Measurements from ENCODE around the gene TDP2.
A peak's percentile ranks its signal among the peaks of the same experiment; 100 is the strongest.
"Not testable (repeated sequence)": the region's sequence is repeated elsewhere in the genome, so short reads cannot be mapped to it uniquely, and the experiment has no call there.

Gene TDP2

DNA sequence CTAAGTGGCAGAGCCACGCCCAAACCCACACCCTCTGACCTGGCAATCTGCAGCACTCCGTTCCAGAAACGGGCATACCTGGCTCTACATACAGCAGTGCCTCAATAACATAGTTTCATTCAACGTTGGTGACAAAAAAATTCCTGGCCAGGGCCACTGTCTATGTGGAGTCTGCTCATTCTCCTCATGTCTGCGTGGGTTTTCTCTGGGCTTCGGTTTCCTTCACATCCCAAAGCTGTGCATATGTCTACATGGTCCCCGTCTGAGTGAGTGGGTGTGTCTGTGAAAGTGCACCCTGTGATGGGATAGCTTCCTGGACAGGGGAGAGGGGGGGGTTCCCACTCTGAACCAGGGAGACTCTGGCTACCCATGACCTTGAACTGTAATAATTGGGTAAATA is 22.8 kb downstream of the TDP2 start:
- DNase-seq = no peak

DNA sequence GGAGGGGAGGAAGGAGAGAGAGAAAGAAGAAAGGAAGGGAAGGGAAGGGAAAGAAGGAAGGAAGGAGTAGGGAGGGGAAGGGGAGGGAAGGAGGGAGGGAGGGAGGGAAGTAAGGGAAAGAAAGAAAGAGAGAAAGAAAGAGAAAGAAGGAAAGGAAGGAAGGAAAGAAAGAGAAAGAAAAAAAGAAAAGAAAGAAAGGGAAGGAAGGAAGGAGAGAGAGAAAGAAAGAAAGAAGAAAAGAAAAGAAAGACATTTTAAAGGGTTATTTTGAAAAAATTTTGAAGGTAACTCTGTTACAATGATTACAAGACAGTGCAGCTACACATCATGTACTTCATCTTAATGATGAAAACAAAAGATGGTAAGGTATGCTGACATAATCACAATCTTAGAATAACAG is 24.6 kb downstream of the TDP2 start:
- no peak for DNase-seq

DNA sequence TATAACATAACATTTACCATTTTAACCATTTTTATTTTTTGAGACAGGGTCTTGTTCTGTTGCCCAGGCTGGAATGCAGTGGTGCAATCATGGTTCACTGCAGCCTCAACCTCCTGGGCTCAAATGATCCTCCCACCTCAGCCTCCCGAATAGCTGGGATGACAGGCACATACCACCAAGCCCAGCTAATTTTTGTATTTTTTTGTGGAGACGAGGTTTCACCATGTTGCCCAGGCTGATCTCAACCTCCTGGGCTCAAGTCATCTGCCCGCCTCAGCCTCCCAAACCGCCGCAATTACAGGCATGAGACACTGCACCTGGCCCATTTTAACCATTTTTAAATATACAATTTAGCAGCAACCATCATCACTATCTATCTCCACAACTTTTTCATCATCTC is 26.1 kb downstream of the TDP2 start:
- DNase-seq = not testable (repeated sequence)

DNA sequence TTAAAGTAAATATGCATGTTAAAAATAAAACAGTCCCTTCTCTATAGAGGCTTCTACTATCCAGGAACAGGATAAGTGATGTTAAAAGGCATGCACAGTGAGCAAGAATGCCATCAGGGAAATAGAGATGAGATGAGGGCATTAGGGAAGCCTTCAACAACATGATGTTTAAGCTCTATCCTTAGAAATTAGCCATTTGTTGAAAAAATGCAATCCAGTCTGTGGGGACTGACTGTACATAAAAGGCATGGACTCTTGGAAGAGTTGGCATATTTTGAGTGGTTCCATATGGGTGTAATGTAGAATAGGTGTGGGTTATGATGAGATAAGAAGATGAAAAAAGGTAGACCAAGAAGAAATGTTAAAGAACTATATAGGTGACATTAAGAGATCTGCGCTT is 26.5 kb downstream of the TDP2 start:
- no peak for DNase-seq

DNA sequence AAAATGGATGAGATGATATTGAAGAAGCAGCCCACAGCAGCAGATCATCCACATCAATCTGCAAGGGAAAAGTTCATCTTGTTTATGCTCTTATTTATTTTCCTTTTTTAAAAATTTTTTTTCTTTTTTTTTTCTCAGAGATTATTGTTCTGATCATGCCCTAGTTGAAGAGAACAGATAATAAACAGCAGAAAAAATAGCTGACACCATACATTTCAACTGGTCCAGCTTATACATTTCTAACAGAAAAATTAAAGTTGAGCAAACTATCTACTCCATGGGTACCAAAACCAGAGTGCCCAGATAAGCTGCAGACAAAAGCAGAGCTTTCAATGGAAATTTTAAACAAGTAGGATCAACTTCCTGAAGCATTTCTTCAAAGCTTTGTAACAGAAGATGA is 30.0 kb downstream of the TDP2 start:
- DNase-seq = no peak

DNA sequence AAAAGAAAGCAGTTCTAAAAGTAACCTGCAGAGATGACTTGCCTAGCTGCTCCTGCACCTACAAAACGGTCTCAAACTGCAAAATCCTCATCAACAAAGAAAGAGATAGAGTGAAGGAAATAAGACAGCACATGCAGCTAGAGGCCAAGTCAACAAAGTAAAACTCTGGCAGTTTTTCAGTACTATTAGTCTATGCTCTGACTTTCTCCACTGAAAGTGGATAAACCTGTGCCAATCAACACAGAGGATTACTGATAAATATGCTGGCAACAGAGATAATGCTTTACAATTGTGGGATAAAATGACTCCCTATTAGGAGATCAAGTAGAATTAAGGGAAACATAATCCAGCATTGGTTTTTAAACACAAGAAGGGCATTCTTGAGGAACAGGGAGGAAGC is 34.1 kb downstream of the TDP2 start:
- no peak for DNase-seq

DNA sequence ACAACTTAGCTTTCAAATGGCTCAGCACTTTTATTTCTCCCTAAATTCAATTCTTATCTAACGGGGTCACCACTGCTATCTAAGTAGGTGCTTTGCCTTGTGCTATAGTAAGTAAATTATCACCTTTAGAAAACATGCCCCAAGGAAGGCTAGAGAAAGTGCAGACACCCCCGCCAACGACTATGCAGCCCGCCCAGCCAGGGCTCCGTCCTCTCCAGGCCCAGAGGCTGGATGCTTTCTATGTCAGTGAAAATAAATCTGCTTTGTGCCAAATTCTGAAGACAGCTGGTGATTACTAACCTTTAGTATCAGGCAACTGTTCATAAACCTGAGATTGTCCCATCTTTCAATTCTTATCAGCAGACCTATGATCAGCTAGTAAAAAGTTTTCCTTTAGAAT is 35.0 kb downstream of the TDP2 start:
- no peak for DNase-seq

DNA sequence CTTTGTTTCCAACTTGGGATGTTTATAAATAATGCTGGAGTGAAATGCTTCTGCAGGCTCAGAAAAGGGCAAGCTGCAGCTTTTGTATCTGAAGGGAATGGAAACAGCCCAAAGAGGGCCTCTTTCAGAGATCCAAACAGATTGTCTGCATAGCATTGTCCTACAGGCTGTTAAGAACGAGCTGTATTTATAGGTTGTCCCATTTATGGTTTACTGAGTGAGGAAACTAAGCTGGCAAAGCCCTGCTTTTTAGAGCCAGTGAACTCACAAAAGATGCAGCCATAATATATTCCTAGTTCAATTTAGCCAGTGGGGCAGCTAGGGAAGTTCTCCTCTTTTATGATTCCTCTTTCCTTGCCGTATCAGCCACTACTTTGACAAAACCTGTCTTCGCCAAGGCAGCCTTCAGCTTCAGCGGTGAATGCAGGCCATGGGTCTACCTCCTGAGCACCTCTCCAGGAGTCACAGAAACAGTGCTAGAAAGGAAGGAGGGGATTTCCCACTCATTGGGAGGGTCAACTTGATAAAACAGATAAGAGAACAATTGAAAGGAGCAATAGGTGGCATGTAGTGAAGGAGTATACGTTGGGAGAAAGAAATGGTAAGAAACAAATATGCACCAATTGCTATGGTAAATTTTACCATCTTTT is 35.7 kb downstream of the TDP2 start:
- DNase-seq = no peak

DNA sequence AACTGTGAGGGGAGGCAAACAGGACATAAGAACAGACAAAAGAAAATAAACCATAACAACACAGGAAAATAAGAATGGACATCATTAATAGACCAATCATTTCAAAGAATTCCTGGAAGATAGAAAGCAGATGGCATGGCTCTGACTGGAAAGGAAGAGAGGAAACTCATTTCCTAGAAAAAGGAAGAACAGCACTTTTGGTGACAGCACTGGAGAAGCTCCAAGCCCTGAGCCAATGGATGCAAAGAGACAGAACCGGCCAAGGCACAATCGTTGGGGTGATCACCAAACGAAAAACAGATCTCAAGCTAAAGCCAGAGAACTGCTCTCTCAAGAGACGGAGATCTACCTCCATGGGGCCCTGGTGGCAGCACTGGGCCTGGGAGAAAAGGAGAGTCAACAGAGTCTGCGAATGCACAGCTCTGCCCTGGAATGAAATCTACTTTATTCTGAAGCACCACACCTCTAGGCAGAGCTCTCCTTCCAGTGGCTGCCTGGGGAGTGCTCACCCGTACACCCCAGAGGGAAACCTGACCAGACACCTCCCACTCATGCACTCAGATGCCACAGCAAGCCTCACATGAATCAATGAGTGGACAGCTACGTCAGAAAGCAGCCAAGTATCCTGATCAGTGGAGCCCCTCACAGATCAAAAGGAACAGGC is 44.9 kb downstream of the TDP2 start:
- DNase-seq = no peak

DNA sequence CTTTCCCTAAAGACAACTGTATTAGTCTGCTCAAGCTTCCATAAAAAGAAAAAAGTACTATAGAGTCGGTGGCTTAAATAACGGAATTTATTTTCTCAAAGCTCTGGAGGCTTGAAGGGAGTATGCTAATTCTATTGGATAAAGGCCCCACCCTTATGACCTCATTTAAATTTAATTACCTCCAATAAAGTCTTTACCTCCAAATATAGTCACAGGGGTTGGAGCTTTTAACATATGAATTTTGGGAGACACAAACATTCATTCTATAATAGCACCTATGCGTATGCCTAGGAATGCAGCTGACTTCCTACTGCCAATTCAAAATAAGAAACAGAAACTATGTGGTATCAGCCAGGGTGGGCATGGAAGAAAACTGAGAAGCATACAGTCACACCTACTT is 46.1 kb downstream of the TDP2 start:
- DNase-seq = no peak

DNA sequence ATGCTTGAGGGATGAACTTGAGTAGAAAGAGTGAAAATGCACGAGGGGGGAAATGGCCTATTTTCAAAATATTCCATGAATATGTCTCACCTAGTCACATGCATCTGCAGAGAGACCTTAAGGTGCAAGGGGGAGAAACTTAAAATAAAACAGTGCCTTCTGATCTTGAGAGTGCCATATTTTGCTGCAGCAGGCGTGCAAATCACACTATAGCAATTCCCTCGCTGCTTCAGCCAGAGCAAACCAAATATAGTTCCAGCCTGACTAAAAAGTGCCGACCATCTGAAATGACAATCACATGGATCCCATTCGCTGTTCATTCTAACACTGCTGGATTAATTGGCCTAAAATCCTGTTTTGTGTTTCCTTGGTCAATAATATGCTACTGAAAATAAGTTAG is 47.0 kb downstream of the TDP2 start:
- no peak for DNase-seq

DNA sequence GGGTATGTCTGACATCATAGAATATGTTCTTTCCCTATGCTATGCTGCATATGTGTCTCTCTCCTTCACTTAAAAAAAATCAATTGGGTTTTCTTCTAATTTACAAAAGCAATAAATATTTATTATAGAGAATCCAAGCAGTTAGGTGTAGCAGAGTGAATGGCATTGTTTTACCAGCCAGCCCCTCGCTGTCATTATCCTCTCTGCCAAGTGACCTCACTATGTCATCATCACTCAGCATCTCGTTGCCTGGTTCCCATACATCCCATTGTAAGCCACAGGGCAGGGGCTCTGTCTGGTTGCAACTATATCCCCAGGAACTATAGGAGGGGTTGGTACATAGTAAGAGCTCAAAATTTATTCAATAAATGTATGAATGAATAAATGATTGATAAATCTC is 52.1 kb downstream of the TDP2 start:
- DNase-seq = no peak

DNA sequence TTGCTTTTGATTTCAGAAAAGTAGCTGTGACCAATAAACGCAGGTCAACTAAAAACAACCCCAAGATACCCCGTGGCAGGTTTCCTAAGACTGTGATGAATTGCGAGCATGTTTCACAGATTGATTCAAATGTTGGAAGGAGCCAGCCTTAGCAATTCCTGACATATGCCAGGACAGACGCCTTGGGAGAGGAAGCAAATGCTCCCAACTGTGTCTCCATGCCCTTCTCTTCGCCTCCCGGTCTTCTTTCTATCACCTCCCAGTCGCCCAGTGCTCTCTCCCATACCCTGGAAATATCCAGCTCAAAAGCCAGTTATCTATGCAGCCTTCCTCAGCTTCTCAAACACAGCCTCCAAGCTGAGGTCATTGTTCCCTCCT is 52.7 kb downstream of the TDP2 start:
- peak in 1 of 2 experiments; percentile 54 for DNase-seq

DNA sequence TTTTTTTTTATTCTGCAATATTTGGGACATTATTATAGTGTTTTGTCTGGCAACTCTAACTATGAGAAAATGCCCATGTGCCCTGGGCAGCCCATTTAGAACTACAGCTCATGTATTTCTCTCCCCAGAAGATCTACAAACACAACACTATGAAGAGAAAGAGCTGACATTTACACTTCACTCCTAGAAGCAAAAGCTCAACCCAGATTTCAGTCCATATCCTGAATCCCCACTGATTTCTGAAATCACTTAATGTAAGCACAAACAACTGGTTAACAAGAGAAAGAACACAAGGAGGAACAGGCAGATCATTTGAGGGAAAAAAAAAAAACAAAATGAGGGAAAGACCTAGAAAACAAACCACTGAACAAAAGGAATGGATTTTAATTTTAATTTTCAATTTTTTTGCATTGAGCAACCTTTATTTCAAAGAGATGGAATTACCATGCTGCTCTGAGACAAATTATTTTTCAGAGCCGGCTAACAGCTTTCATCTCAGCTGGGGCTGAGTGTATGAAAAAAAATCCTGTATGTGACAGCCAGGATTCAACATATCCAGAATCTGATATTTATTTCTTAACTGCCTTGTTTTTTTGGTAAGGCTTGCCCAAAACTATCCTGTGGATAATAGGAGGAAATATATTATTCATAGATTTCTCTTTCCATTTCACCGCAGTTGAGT is 53.2 kb downstream of the TDP2 start:
- DNase-seq = no peak

DNA sequence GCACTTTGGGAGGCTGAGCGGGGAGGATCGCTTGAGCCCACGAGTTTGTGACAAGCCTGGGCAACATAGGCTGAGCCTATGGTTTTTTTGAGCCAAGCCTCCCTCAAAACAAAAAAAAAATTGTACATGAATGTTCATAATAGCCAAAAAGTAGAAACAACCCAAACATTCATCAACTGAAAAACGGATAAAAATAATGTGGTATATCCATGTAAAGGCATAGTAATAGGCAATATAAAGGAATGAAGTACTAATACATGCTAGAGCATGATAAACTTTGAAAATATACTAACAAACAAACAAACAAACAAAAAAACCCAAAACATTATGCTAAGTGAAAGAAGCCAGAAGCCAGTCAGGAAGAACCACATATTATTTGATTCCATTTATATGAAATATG is 56.0 kb downstream of the TDP2 start:
- no peak for DNase-seq

DNA sequence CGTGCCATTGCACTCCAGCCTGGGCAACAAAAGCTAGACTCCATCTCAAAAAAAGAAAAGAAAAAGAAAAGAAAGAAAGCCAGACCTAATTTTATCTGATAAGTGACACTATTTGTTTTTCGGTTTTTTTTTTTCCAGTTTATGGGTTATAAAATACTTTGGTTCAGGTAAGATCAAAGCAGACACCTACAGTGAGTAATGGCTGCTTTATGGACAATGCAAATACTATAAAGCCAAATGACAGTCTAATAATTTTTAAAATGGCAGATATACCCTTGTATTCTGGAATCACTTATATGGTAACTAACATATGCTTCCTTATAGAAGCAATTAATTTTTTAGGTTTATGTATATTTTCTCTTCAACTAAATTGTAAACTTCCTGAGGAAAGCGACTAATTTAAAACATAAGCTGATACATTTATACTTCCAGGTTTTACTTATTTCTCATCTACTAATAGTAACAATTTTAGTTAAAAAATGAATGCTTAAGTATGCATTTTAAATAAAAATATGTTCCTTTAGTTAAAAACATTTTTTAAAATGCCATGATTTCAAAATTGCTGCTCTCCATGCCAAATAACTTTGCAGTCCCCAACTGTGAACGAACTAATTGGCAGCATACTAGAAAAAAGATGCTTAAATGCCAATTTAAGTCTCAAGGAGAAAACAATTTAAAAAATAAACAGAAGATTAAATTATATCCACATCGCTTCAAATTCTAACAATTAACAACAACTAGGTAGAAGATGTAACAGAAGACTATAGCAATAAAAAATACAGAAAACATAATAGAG is 59.2 kb downstream of the TDP2 start:
- DNase-seq = no peak

DNA sequence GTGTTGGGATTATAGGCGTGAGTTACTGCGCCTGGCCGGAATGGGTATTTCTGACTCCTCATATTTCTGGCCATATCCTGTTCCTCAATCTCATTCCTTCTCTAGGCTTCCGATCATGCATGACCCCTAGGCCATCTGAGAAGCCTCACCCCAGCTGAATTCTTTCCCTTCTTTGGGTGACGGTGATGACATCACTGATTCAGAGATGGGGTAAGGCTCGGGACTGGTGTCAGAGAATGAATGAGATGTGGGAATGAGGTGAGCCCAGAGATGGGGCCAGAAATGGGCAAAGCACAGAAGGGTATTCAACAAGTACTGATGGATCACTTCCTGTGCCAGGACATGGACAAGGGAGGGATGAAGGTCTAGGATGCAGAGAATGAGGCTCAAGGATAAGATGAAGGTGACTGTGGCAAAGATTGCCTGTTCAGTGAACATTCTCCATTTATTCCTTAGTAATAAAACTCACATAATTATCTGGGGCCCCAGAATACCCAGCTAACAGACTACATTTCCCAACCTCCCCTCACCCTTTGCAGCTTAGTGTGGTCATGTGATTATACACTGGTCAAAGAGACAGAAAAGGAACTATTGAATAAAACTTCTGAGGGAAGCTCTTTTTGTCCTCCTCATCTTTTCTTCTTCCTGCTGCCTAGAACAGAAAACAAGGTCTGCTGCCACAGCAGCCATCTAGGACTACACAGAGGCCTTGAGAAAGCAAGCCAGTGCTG is 60.3 kb downstream of the TDP2 start:
- DNase-seq = no peak

DNA sequence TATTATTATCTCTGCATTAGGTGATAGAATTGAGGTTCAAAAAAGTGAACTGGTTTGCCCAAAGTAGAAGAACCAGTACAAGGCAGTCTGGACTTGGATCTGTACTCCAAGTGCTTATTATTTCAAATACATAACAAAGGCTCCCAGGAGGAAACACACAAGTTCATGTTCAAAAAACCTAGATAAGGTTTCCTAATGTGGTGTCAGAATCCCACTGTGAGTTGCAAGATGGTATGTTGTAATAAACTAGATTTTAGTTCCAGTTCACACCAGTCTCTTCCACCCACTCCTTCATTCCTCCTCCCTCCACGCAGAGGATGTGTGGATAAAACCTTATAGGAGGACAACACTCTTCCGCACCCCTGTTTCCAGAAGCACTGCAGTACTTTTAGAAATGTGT is 63.5 kb downstream of the TDP2 start:
- no peak for DNase-seq

DNA sequence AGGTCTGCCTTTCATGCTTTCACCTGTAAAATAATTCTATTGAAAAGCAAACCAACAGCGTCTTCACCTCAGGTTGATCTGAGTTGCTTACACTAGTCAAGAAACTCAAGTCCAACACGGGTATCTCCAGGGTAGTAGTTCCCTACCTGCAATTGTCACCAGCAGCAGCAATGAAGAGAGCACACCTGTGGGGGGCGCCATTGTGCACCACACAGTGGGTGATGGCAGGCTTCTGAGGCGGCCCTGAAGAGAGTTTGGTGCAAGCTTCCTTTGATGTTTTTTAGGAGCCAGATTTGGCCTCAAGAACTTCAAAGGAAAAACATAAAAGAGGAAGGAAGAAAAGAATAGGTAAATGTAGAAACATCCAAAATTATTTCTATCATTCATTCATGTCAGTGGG is 65.8 kb downstream of the TDP2 start:
- DNase-seq = no peak

Data from NCI-H446 (cell line).